Endothelial cell of umbilical vein (primary cell): ENCODE data around the gene ATR. TPM values are rescaled to one million over a fixed set of nuclear protein-coding genes. Genes with fewer than 3 reads are reported as not detected.
"Not testable (repeated sequence)": the region's sequence is repeated elsewhere in the genome, so short reads cannot be mapped to it uniquely, and the experiment has no call there.

Experiments
- BruUV-seq: library from RNA; stranded (reverse); fragments of 400-500 nt; replicated peaks from 2 replicates; lab custom pipeline; 2021; lab: Mats Ljungman, UMichigan
- CTCF ChIA-PET: fragments of 300-600, 350-600 bp; sonication (Branson Sonifier 250); formaldehyde crosslinking; loops from one replicate; lab custom pipeline; 2021; ENCODE audit warnings: antibody characterized with exemption, inconsistent platforms; lab: Charles Lee
- POLR2A ChIA-PET: fragments of 300-600, 350-600 bp; sonication (Branson Sonifier 250); formaldehyde crosslinking; loops from one replicate; lab custom pipeline; 2021; ENCODE audit warnings: antibody characterized with exemption, inconsistent platforms; lab: Charles Lee
- DNase-seq: peaks from one replicate; pipeline ENCODE4 v3.0.0-alpha.2; 2011; ENCODE audit warnings: low read depth, low spot score
- FAIRE-seq: peaks from 2 replicates; lab custom pipeline; 2011; peaks lifted over from hg19 to GRCh38; lab: Jason Lieb, UNC
- H2AFZ ChIP-seq: 2 replicates; pipeline ENCODE4 v1.6.0; 2012; ENCODE audit warnings: low read depth, low read length, control low read depth, inconsistent platforms
- H3K27ac ChIP-seq: 2 replicates; pipeline ENCODE4 v1.5.1; 2011; ENCODE audit warnings: low read depth, mild to moderate bottlenecking, control low read depth, low read length, moderate library complexity; ENCODE audit not compliant: insufficient read depth
- H3K27me3 ChIP-seq, 2 experiments: 2 replicates each; pipeline versions ENCODE4 v1.6.0 to v1.6.1; 2011; ENCODE audit warnings: low read length in 2 of 2, mixed read lengths in 1 of 2; ENCODE audit not compliant: control insufficient read depth in 2 of 2, insufficient read depth in 2 of 2
- H3K36me3 ChIP-seq, 2 experiments: 2 replicates in 1 of 2; 3 replicates in 1 of 2; pipeline ENCODE4 v1.5.1; 2011; ENCODE audit warnings: low read length in 2 of 2, mild to moderate bottlenecking in 1 of 2, moderate library complexity in 1 of 2; ENCODE audit not compliant: control insufficient read depth in 2 of 2, insufficient read depth in 2 of 2; ENCODE audit errors: extremely low read depth in 1 of 2
- H3K4me1 ChIP-seq: 3 replicates; pipeline ENCODE4 v1.5.1; 2011; ENCODE audit warnings: mild to moderate bottlenecking, low read length; ENCODE audit not compliant: control insufficient read depth, insufficient read depth; ENCODE audit errors: extremely low read depth
- H3K4me2 ChIP-seq: 2 replicates; pipeline ENCODE4 v1.6.1; 2011; ENCODE audit warnings: low read length, control low read depth, mixed read lengths; ENCODE audit not compliant: insufficient read depth
- H3K4me3 ChIP-seq, 3 experiments: fragments of 200-600 bp in 1 of 3; sonication (generic), shearing (Covaris generic) in 1 of 3; replicated peaks in 1 of 3; 2 replicates each; pipeline ENCODE4 v1.5.1; 2011 to 2016; ENCODE audit warnings: control low read depth in 3 of 3, low read length in 3 of 3, mild to moderate bottlenecking in 2 of 3, inconsistent platforms in 1 of 3, low read depth in 1 of 3, moderate library complexity in 1 of 3; ENCODE audit not compliant: insufficient read depth in 1 of 3
- H3K79me2 ChIP-seq: 2 replicates; pipeline ENCODE4 v1.6.0; 2012; ENCODE audit warnings: low read length, inconsistent platforms; ENCODE audit not compliant: control insufficient read depth, insufficient read depth
- H3K9ac ChIP-seq: replicated peaks from 2 replicates; pipeline ENCODE3; 2011; ENCODE audit warnings: low read length, control low read depth; ENCODE audit not compliant: insufficient read depth; ENCODE audit errors: extremely low read depth
- H3K9me1 ChIP-seq: replicated peaks from 3 replicates; pipeline ENCODE4 v1.6.0; 2011; ENCODE audit warnings: mild to moderate bottlenecking, low read length; ENCODE audit not compliant: control insufficient read depth, insufficient read depth; ENCODE audit errors: extremely low read depth
- H3K9me3 ChIP-seq: replicated peaks from 2 replicates; pipeline ENCODE4 v1.5.1; 2012; ENCODE audit warnings: low read length, inconsistent platforms; ENCODE audit not compliant: control insufficient read depth, insufficient read depth
- H4K20me1 ChIP-seq: replicated peaks from 2 replicates; pipeline ENCODE3; 2011; ENCODE audit warnings: mild to moderate bottlenecking, low read length; ENCODE audit not compliant: control insufficient read depth, insufficient read depth; ENCODE audit errors: extremely low read depth
- EZH2 ChIP-seq: IDR thresholded peaks from 2 replicates; pipeline ENCODE4 v1.6.1; 2012; ENCODE audit warnings: borderline replicate concordance, low read depth, mild to moderate bottlenecking, moderate library complexity, low read length, inconsistent platforms; ENCODE audit not compliant: severe bottlenecking
- FOS ChIP-seq: IDR thresholded peaks from 2 replicates; pipeline ENCODE4 v1.6.1; 2011; ENCODE audit warnings: mild to moderate bottlenecking, low read length, moderate library complexity, borderline replicate concordance; ENCODE audit not compliant: insufficient read depth
- GATA2 ChIP-seq: IDR thresholded peaks from 2 replicates; pipeline ENCODE4 v1.7.0; 2011; ENCODE audit warnings: low read depth, mild to moderate bottlenecking, moderate library complexity, mixed read lengths, low read length; ENCODE audit not compliant: insufficient read length, insufficient read depth
- JUN ChIP-seq: IDR thresholded peaks from 2 replicates; pipeline ENCODE4 v1.6.1; 2011; ENCODE audit warnings: borderline replicate concordance, low read depth; ENCODE audit not compliant: insufficient read length, insufficient read depth
- MYC ChIP-seq: IDR thresholded peaks from one replicate; pipeline ENCODE4 v1.6.1; 2011; ENCODE audit warnings: mild to moderate bottlenecking, low read depth, low read length
- POLR2A ChIP-seq: IDR thresholded peaks from 2 replicates; pipeline ENCODE4 v1.6.1; 2012; ENCODE audit warnings: low read depth, mild to moderate bottlenecking, control low read depth, low read length
- POLR2AphosphoS5 ChIP-seq: IDR thresholded peaks from 2 replicates; pipeline ENCODE4 v1.6.1; 2012; ENCODE audit warnings: low read depth, mild to moderate bottlenecking, control low read depth, low read length, moderate library complexity; ENCODE audit not compliant: insufficient read depth
- dilution Hi-C: fragments of 300-500 bp; cut with MboI; formaldehyde crosslinking; loops from one replicate; pipeline ENCODE4 v1.15.0; 2019; ENCODE audit warnings: low sequenced_read_pairs; ENCODE audit not compliant: extremely low pct_ligation_motif_present
- intact Hi-C: fragments of 100-400 bp; cut with micrococcal nuclease; formaldehyde crosslinking; loops from one replicate; pipeline ENCODE4 v1.10.0; 2022
- polyA plus RNA-seq, 4 experiments: library from polyadenylated mRNA; depleted of rRNA in 3 of 4; stranded (reverse) in 3 of 4; unstranded in 1 of 4; fragments of >200 nt; gene quantifications; 2 replicates each; pipeline versions ENCODE4 v1.2.1 to v1.2.3, GENCODE V29; 2011 to 2012; ENCODE audit warnings: missing spikeins in 1 of 4
- total RNA-seq: library from RNA; stranded (reverse); gene quantifications from 2 replicates; pipeline ENCODE4 v1.2.3, GENCODE V29; 2021
- TF ChIP-seq, protein P1 (sequence below): IDR thresholded peaks from 2 replicates; pipeline ENCODE4 v1.6.1; 2011; ENCODE audit not compliant: insufficient read depth, insufficient read length
- TF ChIP-seq, protein P2 (sequence below), 2 donors: IDR thresholded peaks; 1 replicate in 1 of 2; 2 replicates in 1 of 2; pipeline ENCODE4 v1.5.1; 2011; ENCODE audit warnings: low read length in 2 of 2, mild to moderate bottlenecking in 2 of 2, moderate library complexity in 2 of 2, control low read depth in 1 of 2, inconsistent platforms in 1 of 2, low read depth in 1 of 2; ENCODE audit not compliant: insufficient read depth in 1 of 2; ENCODE audit errors: extremely low read depth in 1 of 2

ATR gene
- total and polyA plus RNA-seq, 2 donors (not counting 3 experiments of a cell fraction or from before 2014, with no cell fraction given), result 6.3 to 23.6 TPM

DNA sequence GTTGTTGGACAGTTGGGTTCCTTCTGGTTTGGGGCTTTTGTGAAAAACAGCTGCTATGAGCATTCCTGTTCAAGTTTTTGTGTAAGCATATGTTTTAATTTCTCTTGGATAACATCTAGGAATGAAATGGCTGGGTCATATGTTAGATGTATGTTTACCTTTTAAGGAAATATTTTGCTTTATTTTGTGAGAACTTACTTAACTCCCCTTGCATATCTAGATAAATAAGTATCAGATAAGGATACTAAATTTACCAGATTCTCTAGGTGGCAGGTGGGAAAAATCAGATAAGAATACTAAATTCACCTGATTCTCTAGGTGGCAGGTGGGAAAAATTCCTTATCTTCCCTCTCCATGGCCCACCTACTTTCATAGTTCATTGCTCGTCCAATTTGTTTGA lies 16.6 kb upstream of the ATR start:
- Histone ChIP-seq H3K9ac (no peak overlapping the region), H3K4me2 (peak overlapping the region; percentile 79), H3K27ac (no peak overlapping the region), H3K9me3 (no peaks in the 10 kb centered on the region), H3K9me1 (no peaks in the 10 kb centered on the region), H3K4me3 (no peak overlapping the region), H3K36me3 (no peaks in the 10 kb centered on the region), H3K27me3 (no peaks in the 10 kb centered on the region), H3K4me1 (peaks cover 11% of the 10 kb centered on the region), H4K20me1 (no peaks in the 10 kb centered on the region), H2AFZ (no peak overlapping the region), H3K79me2 (no peaks in the 10 kb centered on the region)
- ChIA-PET POLR2A (no interaction called here), CTCF (no interaction called here)
- FAIRE-seq (no peak), DNase-seq (no peak)
- intact Hi-C loops, result loop anchor here (5.0 kb wide), 1 partner anchor 148 kb away; the partner anchor contains the start of gene XRN1
- no TSS peak for BruUV-seq
- dilution Hi-C loops, result no loop called here
- TF ChIP-seq, protein P1, sequence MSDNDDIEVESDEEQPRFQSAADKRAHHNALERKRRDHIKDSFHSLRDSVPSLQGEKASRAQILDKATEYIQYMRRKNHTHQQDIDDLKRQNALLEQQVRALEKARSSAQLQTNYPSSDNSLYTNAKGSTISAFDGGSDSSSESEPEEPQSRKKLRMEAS, result no peak
- TF ChIP-seq POLR2A (no peak), EZH2 (no peak), GATA2 (no peak), JUN (no peak), FOS (no peak), POLR2AphosphoS5 (no peak), MYC (no peak)
- TF ChIP-seq, protein P2, sequence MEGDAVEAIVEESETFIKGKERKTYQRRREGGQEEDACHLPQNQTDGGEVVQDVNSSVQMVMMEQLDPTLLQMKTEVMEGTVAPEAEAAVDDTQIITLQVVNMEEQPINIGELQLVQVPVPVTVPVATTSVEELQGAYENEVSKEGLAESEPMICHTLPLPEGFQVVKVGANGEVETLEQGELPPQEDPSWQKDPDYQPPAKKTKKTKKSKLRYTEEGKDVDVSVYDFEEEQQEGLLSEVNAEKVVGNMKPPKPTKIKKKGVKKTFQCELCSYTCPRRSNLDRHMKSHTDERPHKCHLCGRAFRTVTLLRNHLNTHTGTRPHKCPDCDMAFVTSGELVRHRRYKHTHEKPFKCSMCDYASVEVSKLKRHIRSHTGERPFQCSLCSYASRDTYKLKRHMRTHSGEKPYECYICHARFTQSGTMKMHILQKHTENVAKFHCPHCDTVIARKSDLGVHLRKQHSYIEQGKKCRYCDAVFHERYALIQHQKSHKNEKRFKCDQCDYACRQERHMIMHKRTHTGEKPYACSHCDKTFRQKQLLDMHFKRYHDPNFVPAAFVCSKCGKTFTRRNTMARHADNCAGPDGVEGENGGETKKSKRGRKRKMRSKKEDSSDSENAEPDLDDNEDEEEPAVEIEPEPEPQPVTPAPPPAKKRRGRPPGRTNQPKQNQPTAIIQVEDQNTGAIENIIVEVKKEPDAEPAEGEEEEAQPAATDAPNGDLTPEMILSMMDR (IDR thresholded peaks at IDR 0.05; ENCODE audit: extremely low read depth in 1 of 2, insufficient read depth in 1 of 2, low read depth in 1 of 2, low read length in 2 of 2), result no peak

DNA sequence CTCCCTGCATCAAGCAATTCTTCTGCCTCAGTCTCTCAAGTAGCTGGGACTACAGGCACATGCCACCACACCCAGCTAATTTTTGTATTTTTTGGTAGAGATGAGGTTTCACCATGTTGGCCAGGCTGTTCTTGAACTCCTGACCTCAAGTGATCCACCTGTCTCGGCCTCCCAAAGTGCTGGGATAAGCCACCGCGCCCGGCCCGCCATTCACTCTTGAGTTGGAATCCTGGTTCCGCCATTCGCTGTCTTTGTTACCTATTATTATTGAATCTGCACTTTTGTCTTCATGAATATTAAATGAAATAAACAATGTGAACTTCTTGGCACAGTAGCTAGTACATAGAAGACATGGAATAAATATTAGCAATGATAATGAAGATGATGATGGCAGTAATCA lies 13.7 kb upstream of the ATR start:
- FAIRE-seq, dilution Hi-C loops, H3K27me3 ChIP-seq, H3K9me1 ChIP-seq, DNase-seq, H4K20me1 ChIP-seq, H3K4me3 ChIP-seq, H3K9me3 ChIP-seq, H3K36me3 ChIP-seq, H2AFZ ChIP-seq, BruUV-seq, H3K9ac ChIP-seq, H3K4me2 ChIP-seq, H3K79me2 ChIP-seq, H3K27ac ChIP-seq, intact Hi-C loops: not testable (repeated sequence)
- ChIA-PET CTCF (interaction anchor here (1.0 kb wide), 1 partner anchor 10 kb away, joined by 5 read pairs; no protein-coding TSS in a partner anchor), POLR2A (interaction anchor here (0.7 kb wide), 1 partner anchor 17 kb away, joined by 7 read pairs; no protein-coding TSS in a partner anchor)
- peaks cover 11% of the 10 kb centered on the region for H3K4me1 ChIP-seq
